GM12874 (cell line): ENCODE measurements around the gene KRTAP1-1.

Experiments
- TF ChIP-seq, protein P1 (sequence below): IDR thresholded peaks from 2 replicates; pipeline ENCODE4 v1.5.1; 2011; ENCODE audit warnings: low read depth, mild to moderate bottlenecking, control low read depth, low read length, moderate library complexity; ENCODE audit not compliant: insufficient read depth

Gene KRTAP1-1

DNA sequence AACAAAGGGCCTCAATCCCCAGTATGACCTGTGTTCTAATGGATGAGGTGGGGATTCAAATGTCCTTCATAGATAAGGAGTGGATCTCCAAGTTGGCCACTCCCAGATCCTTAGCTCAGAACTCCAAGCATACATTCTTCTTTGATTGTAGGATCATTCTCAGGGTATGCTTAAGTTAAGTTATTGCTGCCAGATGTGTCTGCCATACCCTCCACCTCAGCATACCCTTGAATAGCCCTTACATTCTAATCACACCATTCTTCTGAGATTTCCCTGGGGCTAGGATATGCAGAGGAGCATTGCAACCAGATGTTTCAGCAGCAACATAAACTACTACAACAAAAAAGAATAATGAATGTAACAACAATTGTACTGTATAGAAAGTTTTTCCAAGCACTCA is 26.0 kb upstream of the KRTAP1-1 start:
- TF ChIP-seq, protein P1, sequence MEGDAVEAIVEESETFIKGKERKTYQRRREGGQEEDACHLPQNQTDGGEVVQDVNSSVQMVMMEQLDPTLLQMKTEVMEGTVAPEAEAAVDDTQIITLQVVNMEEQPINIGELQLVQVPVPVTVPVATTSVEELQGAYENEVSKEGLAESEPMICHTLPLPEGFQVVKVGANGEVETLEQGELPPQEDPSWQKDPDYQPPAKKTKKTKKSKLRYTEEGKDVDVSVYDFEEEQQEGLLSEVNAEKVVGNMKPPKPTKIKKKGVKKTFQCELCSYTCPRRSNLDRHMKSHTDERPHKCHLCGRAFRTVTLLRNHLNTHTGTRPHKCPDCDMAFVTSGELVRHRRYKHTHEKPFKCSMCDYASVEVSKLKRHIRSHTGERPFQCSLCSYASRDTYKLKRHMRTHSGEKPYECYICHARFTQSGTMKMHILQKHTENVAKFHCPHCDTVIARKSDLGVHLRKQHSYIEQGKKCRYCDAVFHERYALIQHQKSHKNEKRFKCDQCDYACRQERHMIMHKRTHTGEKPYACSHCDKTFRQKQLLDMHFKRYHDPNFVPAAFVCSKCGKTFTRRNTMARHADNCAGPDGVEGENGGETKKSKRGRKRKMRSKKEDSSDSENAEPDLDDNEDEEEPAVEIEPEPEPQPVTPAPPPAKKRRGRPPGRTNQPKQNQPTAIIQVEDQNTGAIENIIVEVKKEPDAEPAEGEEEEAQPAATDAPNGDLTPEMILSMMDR, result no peak

DNA sequence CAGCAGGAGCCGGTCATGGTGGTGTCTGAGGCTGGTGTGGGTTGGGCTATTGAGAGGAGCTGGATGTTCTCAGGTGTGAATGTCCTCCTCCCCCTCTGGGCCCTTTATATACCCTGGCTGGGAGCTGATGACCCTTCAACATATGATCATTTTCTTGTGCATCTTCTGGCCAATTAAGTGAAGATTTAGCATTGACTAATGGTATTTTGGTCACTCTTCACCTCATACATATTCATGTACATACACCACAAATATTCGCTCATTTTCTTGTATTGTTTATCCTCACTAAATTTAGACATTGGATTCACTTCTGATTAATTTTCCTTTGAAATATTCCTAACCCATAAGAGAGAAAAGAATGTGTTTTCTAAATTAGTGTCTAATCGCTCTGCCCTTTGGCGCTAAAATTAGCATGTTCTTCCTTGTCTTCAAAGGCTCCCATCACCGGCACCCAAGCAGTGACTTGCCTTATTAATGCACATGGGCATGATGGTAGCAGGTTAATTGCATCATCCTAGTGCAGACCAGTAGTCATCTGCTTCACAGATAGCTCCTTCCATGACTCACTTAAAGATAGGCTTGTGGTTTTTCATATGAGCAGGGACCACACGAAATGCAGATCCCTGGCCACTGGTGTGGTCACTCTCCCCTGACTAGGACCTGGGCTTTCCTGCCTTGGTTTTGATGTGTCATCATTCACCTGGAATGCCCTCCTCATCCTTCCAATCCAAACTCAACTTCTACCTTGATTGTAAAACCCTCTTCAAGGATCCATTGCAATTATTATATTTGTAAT is 24.8 kb upstream of the KRTAP1-1 start, which contains the start of gene KRTAP2-4:
TSS of gene KRTAP2-4 (minus strand) at position 51 of the 796 bp plus-strand sequence. CDS start at position 17, 34 bp downstream.
- TF ChIP-seq, protein P1, result no peak

DNA sequence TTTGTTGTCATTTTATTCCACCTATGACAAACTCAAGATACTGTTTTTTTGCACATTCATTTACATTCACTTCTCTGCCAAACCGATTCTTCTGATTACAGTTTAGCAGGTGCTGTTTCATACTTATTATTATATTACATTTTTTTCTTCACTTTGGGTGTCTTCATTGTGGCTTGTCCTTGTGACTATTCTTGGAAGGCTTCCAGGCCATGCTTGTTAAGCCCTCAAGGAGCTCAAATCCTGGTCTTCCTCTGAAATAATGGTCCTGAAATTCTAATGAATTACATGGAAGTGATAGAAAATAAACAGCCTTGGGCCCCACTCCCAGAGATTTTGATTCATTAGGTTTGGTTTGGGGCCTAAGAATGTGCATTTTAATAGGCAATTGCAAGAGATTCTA is 23.1 kb upstream of the KRTAP1-1 start:
- TF ChIP-seq, protein P1, result no peak

DNA sequence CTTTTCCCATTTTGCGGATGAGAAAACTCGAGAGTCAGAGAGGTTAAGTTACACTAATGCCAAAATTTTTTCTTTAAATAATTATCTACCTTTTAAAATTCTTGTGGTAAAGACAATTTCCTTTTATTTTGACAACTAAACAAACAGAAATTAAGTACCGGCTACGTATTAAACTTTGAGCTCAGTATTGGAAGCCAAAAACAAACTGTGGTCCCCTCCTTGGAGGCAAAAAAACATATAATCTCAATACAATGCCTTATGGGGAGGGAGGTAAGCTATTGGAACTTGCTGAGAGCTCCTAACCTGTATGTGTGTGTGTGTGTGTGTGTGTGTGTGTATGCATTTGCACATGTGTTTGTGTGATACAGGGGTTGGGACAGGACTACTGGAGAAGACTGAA is 22.2 kb upstream of the KRTAP1-1 start:
- TF ChIP-seq, protein P1, result no peak

DNA sequence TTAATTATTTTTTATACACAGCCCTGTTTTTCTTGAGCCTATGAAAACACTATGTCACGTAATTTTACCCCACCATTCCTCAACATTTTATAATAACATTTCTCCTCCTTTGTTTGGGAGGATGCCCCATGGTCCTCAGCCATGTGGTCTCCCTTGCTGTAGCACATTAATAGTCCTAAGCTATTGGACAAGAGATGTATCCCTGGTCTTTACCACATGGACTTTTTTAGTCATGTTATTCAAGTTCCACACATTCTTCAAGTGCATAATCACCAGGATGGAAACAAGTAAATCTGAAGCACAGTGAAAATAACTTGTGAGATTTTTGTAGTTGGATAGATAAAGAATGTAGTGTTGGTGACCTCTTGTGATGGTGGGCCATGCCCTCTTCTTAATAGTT is 20.7 kb upstream of the KRTAP1-1 start:
- TF ChIP-seq, protein P1, result no peak

DNA sequence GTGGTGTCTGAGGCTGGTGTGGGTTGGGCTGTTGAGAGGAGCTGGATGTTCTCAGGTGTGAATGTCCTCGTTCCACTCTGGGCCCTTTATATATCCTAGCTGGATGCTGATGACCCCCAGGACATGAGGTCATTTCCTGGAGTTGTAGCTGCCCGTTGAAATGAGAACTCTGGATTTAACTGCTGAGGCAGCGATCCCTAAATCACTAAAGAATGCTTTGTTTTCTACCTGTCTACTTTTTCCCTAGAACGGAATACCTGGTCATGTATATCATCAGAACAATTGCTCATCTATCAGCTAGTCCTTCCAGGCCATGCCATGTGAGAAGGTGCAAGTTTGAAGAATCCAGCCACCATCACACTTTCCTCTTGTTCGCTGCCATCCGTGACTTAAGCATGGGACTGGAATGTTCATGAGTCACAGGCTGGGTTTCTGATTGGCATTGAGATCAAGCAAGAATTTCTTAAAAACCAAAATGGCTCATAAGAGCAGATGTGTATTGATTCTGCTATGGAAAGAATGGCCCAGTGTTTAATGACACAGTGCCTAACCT is 18.9 kb upstream of the KRTAP1-1 start, which contains the start of gene KRTAP2-3:
TSS of gene KRTAP2-3 (minus strand) at position 63 of the 553 bp plus-strand sequence. CDS start 64 bp downstream, outside the sequence.
- TF ChIP-seq, protein P1, result no peak

DNA sequence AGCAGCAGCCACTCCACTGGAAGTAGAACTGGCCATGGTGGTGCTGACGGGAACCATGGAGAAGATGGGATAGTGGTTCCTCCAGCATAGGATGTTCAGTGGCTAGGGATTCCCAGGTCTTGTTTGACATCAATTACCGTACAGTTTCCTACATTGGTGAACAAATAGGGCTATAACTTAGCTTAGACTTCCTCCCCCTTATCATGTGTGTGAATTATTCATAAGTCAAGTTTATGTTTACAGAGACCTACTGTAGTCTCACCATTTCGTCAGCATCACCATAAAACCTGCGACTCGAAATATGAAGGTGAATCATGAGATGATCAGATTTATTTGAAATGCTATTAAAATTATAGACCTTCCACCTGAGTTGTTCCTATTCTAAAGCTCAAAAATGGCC is 17.5 kb upstream of the KRTAP1-1 start:
- TF ChIP-seq, protein P1, result no peak
